Prostate gland (tissue), 2 donors: ENCODE results near the gene MANBA.

ENCODE experiments used
- POLR2A ChIP-seq: fragments of 450-650 bp; IDR thresholded peaks from one replicate; pipeline ENCODE4 v1.6.1; 2016; ENCODE audit warnings: antibody characterized with exemption, mild to moderate bottlenecking
- TF ChIP-seq, protein P1 (sequence below), 4 experiments: fragments of 200-600 bp in 2 of 4; fragments of 450-650 bp in 2 of 4; sonication (generic) in 2 of 4; IDR thresholded peaks; 1 replicate in 3 of 4; 2 replicates in 1 of 4; pipeline ENCODE4 v1.5.1; 2016 to 2019; ENCODE audit warnings: antibody characterized with exemption in 4 of 4, mild to moderate bottlenecking in 2 of 4, moderate library complexity in 2 of 4

DNA sequence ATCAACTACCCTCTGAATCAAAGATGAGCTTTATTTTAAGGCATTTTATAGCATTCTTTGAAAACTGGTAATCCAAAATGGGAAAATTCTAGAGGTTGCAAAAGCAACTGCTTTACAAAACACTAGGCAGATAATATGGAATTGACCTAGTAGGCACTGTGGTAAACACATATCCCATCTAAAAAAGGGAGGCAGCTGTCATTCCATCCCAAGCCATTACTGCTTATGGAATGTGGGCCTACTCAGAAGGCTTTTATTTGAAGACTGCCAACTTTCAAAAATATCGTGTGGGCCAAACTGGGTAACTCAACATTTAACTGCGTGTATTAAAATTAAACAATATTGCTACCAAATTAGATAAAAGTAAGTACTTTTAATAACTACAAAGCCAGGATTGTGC, 47.2 kb upstream of the MANBA start:
- no peak for TF ChIP-seq POLR2A
- TF ChIP-seq, protein P1, sequence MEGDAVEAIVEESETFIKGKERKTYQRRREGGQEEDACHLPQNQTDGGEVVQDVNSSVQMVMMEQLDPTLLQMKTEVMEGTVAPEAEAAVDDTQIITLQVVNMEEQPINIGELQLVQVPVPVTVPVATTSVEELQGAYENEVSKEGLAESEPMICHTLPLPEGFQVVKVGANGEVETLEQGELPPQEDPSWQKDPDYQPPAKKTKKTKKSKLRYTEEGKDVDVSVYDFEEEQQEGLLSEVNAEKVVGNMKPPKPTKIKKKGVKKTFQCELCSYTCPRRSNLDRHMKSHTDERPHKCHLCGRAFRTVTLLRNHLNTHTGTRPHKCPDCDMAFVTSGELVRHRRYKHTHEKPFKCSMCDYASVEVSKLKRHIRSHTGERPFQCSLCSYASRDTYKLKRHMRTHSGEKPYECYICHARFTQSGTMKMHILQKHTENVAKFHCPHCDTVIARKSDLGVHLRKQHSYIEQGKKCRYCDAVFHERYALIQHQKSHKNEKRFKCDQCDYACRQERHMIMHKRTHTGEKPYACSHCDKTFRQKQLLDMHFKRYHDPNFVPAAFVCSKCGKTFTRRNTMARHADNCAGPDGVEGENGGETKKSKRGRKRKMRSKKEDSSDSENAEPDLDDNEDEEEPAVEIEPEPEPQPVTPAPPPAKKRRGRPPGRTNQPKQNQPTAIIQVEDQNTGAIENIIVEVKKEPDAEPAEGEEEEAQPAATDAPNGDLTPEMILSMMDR (IDR thresholded peaks at IDR 0.05): no peak
